HG02884 (cell line): ENCODE data around the gene HYI.
"Not testable (repeated sequence)": the region's sequence is repeated elsewhere in the genome, so short reads cannot be mapped to it uniquely, and the experiment has no call there.

ENCODE experiments used
- ATAC-seq: cut with Tn5 transposase; IDR thresholded peaks from one replicate; pipeline ENCODE4 v1.9.1; 2021; ENCODE audit warnings: mild to moderate bottlenecking, moderate library complexity; ENCODE audit not compliant: unreplicated experiment

Gene HYI

DNA sequence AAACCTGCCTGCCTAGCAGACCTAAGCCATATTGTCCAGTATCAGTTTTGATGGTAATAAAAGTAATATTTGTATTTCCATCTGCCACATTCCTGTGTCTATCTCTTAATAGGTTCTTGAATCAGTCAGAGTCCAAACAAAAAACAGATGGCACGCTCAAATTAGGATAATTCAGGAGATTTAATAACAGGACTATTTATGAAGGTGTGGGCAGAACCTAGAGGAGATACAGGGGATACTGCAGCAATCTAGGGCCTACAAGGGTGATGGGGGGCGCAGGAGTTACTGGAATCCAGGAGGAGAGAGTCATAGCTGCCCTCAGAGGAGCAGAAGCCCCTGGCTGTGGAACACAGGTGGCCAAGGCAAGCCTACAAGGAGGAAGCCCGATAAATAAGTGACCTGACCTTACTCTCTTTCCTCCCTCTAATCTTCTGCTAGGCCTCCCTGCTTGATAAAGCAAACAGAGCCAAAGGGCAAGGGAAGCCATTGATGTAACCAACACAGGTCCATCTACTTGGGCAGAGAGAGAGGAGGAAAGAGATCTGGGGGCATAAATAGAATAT lies 11.9 kb upstream of the HYI start:
- ATAC-seq, result no peak

GRCh38 chr1:43464681-43465504 lies 11.2 kb upstream of the HYI start:
- no peak for ATAC-seq

DNA sequence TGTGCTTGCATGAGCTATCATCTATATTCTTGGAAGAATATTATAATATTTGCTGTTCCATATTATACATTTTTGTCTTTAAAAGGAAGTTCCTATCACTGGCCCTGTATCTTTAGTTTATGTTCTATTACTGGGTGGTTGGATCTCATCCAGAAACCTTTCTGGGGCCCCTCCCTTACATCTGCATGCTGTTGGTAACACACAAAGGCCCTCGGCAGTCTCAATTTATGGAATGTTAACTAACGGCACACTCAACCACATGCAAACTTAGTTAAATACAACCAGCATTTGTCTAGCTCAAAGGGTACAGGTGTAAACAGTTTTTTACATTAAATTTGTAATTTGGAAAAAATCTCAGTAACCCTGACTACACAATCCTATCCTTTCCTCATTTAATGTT lies 9.7 kb upstream of the HYI start:
- no peak for ATAC-seq

GRCh38 chr1:43460988-43461693 lies 7.4 kb upstream of the HYI start:
- ATAC-seq, result no peak

- ATAC-seq, result not testable (repeated sequence)
Measured at GRCh38 chr1:43458379-43458778, 4.6 kb upstream of the HYI start.

DNA sequence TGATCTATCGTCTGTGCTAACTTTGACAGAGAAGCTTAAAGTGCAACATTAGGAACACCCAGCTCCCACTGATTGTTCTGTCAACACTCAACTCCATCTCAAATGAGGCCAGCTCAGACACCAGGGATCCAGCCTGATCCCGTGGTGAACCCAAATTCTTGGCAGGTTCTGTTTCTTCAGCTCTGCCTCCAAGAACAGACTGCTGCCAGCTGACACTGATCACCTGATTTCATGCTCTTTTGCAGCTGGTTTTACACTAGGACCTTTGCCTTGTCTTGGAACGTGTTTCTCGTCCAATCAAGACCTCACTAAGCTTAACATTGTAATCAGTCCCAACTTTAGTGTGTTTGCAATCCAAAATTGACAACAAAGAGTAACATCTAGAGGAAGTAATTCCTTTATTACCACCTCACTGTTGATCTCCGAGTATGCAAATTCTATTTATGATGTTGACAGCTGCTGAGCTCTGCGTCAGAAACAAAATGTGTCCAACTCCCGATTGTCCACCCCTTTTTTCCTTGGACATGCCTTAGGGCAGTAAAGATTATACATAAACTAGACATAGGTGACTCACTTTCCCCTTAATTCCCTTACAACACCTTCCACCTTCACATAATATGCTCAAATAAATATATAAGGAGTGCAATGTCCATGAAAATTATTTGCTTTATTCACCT lies 1.6 kb upstream of the HYI start:
- no peak for ATAC-seq

DNA sequence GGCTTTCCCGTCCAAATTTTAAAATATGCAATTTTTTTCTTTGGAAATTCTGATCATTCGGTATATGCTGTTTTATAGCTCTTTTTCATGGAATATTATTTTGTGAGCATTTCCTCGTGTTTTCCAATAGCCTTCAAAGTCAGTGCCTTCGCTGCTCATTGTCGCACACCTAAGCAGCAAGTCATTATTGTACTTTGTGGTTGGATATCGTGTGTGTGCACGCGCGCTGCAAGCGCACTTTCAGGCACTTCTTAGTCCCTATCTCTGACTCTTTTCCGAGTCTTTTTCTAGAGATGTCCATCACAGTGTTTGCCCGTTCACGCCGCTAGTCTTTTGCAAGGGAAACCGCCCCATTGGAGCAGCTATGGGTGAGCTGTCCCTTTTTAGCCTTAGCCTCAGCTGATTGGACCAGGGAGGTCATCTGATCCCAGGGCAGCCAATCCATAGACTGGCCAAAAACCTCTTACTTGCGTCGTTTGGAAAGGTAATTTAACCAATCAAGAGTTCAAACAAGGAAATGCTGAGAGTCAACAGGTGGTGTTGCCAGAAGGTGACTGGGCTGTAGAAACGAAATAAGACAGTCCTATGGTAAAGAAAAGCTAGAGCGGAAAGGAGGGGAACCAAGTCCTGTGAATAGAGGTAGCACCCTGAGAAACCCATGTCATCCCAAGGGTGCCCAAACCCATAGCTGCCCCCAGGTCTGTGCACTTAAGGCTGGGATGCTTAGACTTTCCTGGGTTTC lies 710 bp upstream of the HYI start:
- peak; percentile 56 for ATAC-seq

DNA sequence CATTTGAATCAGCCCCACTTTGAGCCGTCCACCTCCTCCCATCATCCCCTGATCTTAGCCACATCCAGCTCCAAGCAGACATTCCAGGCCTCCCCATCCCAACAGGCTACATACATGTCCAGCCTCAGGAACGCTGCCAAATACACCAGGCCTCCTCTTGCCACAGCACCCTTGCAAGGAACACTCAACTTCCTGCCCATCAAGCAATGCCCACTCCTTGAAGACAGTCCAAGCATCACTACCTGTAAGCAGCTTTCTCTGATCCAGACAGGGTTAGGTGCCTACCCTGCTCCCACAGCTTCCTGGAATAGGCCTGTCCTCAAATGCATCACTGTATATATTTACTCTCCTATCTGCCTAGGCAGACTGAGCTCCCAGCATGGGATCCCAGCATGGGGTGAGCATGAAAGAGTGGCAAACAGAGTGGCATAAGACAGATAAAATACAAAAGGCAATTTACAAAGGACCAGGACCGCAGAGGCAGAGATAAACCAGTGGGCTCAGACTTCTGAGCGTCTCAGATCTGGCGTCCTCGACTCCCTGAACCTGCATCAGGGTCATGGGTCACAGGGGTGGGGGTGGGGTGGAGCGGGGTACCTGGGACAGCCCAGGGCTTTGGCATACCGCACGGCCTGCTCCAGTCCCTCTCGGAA lies 816 bp downstream of the HYI start:
- ATAC-seq, result no peak

DNA sequence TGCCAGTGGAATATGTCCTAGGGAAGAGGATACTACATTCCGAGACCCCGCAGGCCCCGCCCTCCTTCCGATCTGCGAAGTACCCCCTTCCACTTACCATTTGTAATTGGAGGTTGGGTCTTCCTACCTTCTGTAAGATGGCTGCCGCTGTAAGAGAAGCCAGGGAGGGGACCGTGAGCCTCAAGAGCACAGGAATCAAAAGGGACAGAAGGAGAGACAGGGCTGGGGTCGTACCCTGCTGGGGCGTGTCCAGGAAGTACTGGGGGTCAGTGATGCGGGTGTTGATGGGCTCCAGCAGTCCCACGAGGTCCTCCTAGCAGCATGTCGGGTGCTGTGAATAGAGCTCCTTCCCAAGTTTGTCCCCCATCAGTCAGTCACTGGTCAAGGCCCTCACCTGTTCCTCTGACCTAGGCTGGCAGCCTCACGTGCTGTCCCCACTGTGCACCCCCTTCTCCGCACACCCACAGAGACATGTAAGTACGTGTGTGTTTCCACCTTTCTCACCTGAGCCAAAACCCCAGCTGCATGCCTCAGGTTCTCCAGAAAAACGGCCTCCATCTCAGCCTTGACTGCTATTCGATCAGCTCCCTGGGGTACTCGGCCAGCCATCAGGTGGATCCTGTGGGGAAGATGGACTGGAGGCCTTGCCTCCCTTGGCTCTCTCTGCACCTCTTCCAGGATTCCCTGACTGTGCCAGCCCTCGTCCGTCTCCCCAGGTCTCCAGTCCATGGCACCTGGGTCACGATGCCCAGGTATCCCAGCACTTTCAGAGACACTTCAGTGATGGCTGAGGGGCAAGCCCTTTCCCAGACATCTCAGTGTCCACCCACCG lies 1.8 kb downstream of the HYI start:
- ATAC-seq, result no peak

DNA sequence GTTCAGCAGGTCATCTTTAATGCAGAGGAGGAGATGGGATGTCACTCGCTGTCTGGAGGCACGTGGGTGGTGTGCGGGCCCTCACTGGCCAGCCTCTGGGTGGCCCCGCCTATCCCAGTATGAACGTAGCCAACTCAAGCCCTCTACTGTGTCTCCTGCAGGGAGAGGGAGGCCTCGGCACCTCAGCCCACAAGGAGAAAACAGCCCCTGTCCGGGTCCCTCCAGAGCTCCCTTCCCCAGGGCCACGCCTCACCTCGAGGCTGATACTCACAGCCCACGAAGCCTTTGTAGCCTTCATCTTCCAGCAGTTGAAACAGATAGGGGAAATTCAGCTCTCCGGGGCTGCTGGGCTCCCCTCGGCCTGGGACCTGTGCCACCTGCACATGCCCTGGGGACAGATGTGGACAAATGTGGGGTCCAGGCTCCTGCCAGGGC lies 2.6 kb downstream of the HYI start:
- ATAC-seq, result no peak

DNA sequence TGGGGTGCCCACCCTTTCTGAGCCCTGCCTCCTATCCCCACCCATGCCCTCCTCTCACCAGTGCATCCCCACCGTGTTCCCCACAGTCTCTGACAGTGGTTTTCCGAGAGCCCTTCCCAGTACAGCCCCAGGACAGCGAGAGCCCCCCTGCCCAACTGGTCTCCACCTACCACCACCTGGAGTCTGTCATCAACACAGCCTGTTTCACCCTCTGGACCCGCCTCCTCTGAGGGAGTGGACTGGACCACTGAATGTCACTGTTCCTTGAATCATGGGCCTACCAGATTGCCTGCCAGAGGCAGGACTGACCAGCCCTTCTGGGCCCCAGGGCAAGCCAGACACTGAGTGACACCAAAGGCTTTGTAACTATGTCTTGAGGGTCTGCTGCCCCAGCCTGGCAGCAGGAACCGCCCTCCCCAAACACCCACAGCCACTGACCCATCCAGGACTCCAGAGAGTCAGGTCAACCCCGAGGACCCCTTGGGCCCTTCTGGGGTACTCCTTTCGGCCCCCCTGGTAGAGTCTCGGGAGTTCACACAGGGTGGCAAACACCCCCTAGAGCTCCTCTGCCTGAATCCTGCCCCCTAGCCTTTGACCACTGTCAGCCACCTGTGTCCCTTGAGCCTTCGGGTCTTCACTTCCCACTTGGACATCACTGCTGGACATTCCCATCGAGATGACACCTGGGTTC lies 3.3 kb downstream of the HYI start:
- ATAC-seq, result no peak

- ATAC-seq, result no peak
Measured at GRCh38 chr1:43449708-43450069, 4.0 kb downstream of the HYI start.

DNA sequence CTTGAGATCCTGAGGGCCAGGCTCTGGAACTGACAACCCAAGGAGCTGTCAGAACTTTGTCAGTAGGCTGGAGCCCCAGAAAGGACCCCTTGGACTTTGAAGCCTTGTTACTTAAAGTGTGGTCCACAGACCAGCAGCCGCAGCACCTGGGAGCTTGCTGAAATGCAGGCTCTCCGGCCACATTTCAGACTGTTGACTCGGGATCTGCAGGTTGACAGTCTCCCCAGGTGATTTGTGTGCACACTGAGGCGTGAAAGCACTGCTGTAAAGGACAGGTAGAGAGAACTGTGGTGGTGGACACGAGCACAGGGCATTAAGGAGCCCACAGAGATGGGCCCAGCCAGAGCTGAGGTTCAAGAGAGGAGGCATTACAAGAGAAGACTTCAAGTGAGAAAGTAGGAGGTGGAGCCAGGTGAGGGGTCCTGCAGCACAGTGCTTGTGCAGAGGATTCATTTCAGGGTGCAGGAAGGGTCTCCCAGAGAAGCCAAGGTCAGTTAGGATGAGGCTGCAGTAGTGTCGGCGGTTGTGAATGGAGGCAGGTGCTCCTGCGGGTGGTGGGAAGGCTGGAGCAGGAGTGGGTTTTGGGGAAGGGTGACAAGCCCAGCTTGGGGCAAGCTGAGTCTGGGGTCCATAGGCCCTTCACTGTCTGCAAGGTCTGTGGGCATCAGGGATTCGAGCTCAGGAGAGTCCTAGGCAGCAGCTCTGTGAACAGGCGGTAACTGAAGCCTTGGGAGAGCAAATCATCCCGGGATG lies 4.6 kb downstream of the HYI start:
- no peak for ATAC-seq

GRCh38 chr1:43447891-43448708 lies 5.6 kb downstream of the HYI start:
- no peak for ATAC-seq

DNA sequence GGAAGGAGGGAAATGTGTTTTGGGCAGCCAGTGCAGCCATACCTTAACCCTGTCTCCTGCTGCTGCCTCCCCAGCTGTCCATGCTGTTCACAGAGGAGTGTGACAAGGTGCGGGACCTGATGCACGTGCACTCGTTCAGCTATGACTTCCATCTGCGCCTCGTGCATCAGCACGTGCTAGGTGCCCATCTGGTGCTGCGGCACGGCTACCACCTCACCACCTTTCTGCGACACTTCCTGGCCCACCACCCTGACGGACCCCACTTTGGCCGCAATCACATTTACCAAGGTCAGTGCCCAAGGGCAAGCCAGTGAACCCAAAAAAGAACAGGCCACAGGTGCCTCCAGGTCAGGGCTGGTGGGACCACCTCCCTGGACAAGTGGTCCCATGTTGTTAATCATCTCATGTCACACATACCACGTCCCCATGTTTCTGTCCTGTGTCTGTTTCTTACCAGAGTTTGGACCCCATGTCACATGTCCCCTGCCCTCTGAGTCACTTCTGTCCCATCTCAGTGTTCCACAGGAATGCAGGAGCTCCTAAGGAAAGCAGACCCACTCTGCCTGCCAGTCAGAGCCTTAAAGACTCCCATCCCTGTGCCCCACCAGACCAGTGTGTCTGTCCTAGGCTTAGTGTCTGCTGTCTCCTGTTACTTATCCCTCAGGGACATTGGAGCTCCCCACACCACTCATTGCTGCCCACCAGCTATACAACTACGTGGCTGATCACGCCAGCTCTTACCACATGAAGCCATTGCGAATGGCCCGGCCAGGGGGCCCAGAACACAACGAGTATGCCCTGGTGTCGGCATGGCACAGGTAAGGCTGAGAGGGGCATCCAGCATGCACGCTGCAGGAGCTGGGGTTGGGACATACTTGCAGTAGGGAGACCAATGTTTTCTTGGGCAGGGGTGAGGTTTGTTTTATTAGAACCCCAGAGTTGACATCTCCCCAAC lies 6.6 kb downstream of the HYI start:
- no peak for ATAC-seq

- no peak for ATAC-seq
Measured at GRCh38 chr1:43446388-43446740, 7.4 kb downstream of the HYI start.
